WTC11 (cell line): ENCODE data around the gene BRI3BP. TPM values are rescaled to one million over a fixed set of nuclear protein-coding genes. Genes with fewer than 3 reads are reported as not detected.
"Not testable (repeated sequence)": the region's sequence is repeated elsewhere in the genome, so short reads cannot be mapped to it uniquely, and the experiment has no call there.

ENCODE experiments used
- ATAC-seq: fragments of 200-7000 bp; cut with Tn5 transposase; 2 replicates; pipeline ENCODE4 v1.10.0; 2021; ENCODE audit warnings: mild to moderate bottlenecking, moderate library complexity
- CTCF ChIA-PET: fragments of 300-600 bp; sonication (Branson Sonifier 250); formaldehyde crosslinking; loops from one replicate; lab custom pipeline; 2021; ENCODE audit warnings: antibody characterized with exemption; lab: Charles Lee
- POLR2A ChIA-PET: fragments of 350-600 bp; sonication (Branson Sonifier 250); formaldehyde crosslinking; loops from one replicate; lab custom pipeline; 2021; ENCODE audit warnings: antibody characterized with exemption; lab: Charles Lee
- DNase-seq: peaks from one replicate; pipeline ENCODE4 v3.0.0; 2021; ENCODE audit warnings: low spot score
- H3K27ac Mint-ChIP-seq: 2 replicates; pipeline ENCODE4 v1.8.0; 2021; ENCODE audit warnings: mixed read lengths
- H3K27me3 Mint-ChIP-seq: 2 replicates; pipeline ENCODE4 v1.8.0; 2021; ENCODE audit warnings: low read depth, mild to moderate bottlenecking, moderate library complexity, mixed read lengths
- H3K36me3 Mint-ChIP-seq: 2 replicates; pipeline ENCODE4 v1.8.0; 2021; ENCODE audit warnings: mixed read lengths
- H3K4me1 Mint-ChIP-seq: 2 replicates; pipeline ENCODE4 v1.8.0; 2022; ENCODE audit warnings: mixed read lengths
- H3K4me3 Mint-ChIP-seq: 2 replicates; pipeline ENCODE4 v1.8.0; 2021; ENCODE audit warnings: mild to moderate bottlenecking, moderate library complexity, mixed read lengths
- H3K9me3 Mint-ChIP-seq: 2 replicates; pipeline ENCODE4 v1.8.0; 2021; ENCODE audit warnings: mixed read lengths
- ELF4 ChIP-seq: sonication (generic); formaldehyde crosslinking; IDR thresholded peaks from 2 replicates; pipeline ENCODE4 v1.8.1; 2022; ENCODE audit warnings: low read depth, mild to moderate bottlenecking, moderate library complexity, missing genetic modification reagents
- EMX1 ChIP-seq: fragments of 250-450 bp; sonication (Bioruptor Pico); IDR thresholded peaks from 2 replicates; pipeline ENCODE4 v1.8.0; 2021; ENCODE audit warnings: mild to moderate bottlenecking
- ETV6 ChIP-seq: sonication (generic); formaldehyde crosslinking; IDR thresholded peaks from 2 replicates; pipeline ENCODE4 v1.8.1; 2022; ENCODE audit warnings: mild to moderate bottlenecking, missing genetic modification reagents
- HMGA2 ChIP-seq: fragments of 250-450 bp; sonication (Bioruptor Pico); IDR thresholded peaks from 2 replicates; pipeline ENCODE4 v1.4.0; 2021; ENCODE audit warnings: mild to moderate bottlenecking, moderate library complexity
- JUN ChIP-seq: sonication (generic); formaldehyde crosslinking; IDR thresholded peaks from 2 replicates; pipeline ENCODE4 v1.8.0; 2023; ENCODE audit warnings: mild to moderate bottlenecking, missing genetic modification reagents
- KAT7 ChIP-seq: sonication (generic); formaldehyde crosslinking; IDR thresholded peaks from 2 replicates; pipeline ENCODE4 v1.8.1; 2023; ENCODE audit warnings: missing genetic modification reagents, mild to moderate bottlenecking, borderline replicate concordance
- OVOL2 ChIP-seq: fragments of 250-450 bp; sonication (Bioruptor Pico); IDR thresholded peaks from 2 replicates; pipeline ENCODE4 v1.9.0; 2021; ENCODE audit warnings: mild to moderate bottlenecking, borderline replicate concordance
- SMAD4 ChIP-seq: sonication (generic); formaldehyde crosslinking; IDR thresholded peaks from 2 replicates; pipeline ENCODE4 v1.8.0; 2022; ENCODE audit warnings: mild to moderate bottlenecking, missing genetic modification reagents
- ZBTB21 ChIP-seq: sonication (generic); formaldehyde crosslinking; IDR thresholded peaks from 2 replicates; pipeline ENCODE4 v1.8.1; 2023; ENCODE audit warnings: mild to moderate bottlenecking, missing genetic modification reagents, borderline replicate concordance
- ZNF121 ChIP-seq: sonication (generic); formaldehyde crosslinking; IDR thresholded peaks from 2 replicates; pipeline ENCODE4 v1.8.0; 2023; ENCODE audit warnings: missing genetic modification reagents
- ZNF232 ChIP-seq: sonication (generic); formaldehyde crosslinking; IDR thresholded peaks from 2 replicates; pipeline ENCODE4 v1.8.0; 2022; ENCODE audit warnings: mild to moderate bottlenecking, missing genetic modification reagents
- ZNF263 ChIP-seq: sonication (generic); formaldehyde crosslinking; IDR thresholded peaks from 2 replicates; pipeline ENCODE4 v1.8.1; 2022; ENCODE audit warnings: low read depth, mild to moderate bottlenecking, moderate library complexity, missing genetic modification reagents
- ZNF317 ChIP-seq: sonication (generic); formaldehyde crosslinking; IDR thresholded peaks from 2 replicates; pipeline ENCODE4 v1.8.1; 2023; ENCODE audit warnings: low read depth, mild to moderate bottlenecking, moderate library complexity, missing genetic modification reagents, borderline replicate concordance
- ZNF396 ChIP-seq: fragments of 250-450 bp; sonication (Bioruptor Pico); IDR thresholded peaks from 2 replicates; pipeline ENCODE4 v1.8.0; 2021; ENCODE audit warnings: mild to moderate bottlenecking, moderate library complexity, borderline replicate concordance
- total RNA-seq: library from RNA; stranded (reverse); gene quantifications from 3 replicates; pipeline ENCODE4 v1.2.3, GENCODE V29; 2021
- TF ChIP-seq, protein P1 (sequence below): sonication (generic); formaldehyde crosslinking; IDR thresholded peaks from 2 replicates; pipeline ENCODE4 v1.8.0; 2022; ENCODE audit warnings: mild to moderate bottlenecking, missing genetic modification reagents
- TF ChIP-seq, protein P2 (sequence below): fragments of 250-450 bp; sonication (Bioruptor Pico); IDR thresholded peaks from 2 replicates; pipeline ENCODE4 v1.9.0; 2021; ENCODE audit warnings: mild to moderate bottlenecking
- TF ChIP-seq, protein P3 (sequence below): sonication (generic); formaldehyde crosslinking; IDR thresholded peaks from 2 replicates; pipeline ENCODE4 v1.8.0; 2023; ENCODE audit warnings: mild to moderate bottlenecking, missing genetic modification reagents
- TF ChIP-seq, protein P4 (sequence below): sonication (generic); formaldehyde crosslinking; IDR thresholded peaks from 2 replicates; pipeline ENCODE4 v1.8.1; 2023; ENCODE audit warnings: mild to moderate bottlenecking, missing genetic modification reagents, moderate library complexity
- TF ChIP-seq, protein P5 (sequence below): sonication (generic); formaldehyde crosslinking; IDR thresholded peaks from 2 replicates; pipeline ENCODE4 v1.8.1; 2023; ENCODE audit warnings: mild to moderate bottlenecking, missing genetic modification reagents

BRI3BP gene
- total RNA-seq, 1 experiment from 2014 or later: 11.9 TPM

DNA sequence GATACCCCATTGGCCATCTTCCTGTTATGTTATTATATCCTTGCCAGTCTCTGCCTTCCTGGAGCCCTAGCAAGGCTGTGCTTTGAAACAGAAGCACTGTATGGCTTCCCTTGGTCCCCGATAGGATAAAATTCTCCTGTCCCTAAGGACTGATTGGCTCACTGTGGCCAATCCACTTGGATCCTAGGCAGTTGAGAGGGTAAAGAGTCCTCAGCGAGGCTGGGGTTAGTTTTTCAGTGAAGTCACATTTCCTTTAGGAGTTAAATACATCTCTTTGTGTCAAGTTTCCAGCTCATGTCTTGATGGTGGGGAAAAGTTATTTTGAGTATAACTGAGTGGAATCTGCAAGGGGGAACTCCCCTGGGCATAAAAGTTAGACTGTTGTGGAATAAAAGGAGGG is 79.1 kb downstream of the BRI3BP start (continued):
- TF ChIP-seq, protein P1, sequence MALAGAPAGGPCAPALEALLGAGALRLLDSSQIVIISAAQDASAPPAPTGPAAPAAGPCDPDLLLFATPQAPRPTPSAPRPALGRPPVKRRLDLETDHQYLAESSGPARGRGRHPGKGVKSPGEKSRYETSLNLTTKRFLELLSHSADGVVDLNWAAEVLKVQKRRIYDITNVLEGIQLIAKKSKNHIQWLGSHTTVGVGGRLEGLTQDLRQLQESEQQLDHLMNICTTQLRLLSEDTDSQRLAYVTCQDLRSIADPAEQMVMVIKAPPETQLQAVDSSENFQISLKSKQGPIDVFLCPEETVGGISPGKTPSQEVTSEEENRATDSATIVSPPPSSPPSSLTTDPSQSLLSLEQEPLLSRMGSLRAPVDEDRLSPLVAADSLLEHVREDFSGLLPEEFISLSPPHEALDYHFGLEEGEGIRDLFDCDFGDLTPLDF (CRISPR knock-in tag): no peak
- TF ChIP-seq ZNF396 (CRISPR knock-in tag): no peak
- no peak for TF ChIP-seq SMAD4 (CRISPR knock-in tag)
- TF ChIP-seq, all 79 proteins: peak for 0

DNA sequence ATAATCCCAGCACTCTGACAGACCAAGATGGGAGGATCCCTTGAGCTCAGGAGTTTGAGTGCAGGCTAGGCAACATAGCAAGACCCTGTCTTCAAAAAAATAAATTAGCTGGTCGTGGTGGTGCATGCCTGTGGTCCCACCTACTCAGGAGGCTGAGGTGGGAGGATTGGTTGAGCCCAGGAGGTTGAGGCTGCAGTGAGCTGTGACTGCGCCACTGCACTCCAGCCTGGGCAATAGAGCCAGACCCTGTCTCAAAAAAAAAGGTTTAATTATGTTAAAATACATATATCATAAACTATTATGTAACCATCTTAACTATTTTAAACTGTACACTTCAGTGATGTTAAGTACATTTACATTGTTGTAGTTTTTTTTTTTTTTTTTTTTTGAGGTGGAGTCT is 80.8 kb downstream of the BRI3BP start:
- ATAC-seq, H3K4me1 Mint-ChIP-seq, DNase-seq, POLR2A ChIA-PET, H3K4me3 Mint-ChIP-seq, H3K27ac Mint-ChIP-seq, H3K27me3 Mint-ChIP-seq, H3K9me3 Mint-ChIP-seq: not testable (repeated sequence)
- CTCF ChIA-PET: interaction anchor here (0.7 kb wide), 1 partner anchor 53 kb away, joined by 3 read pairs; no protein-coding TSS in a partner anchor
- peaks cover 53% of the 10 kb centered on the region for H3K36me3 Mint-ChIP-seq

DNA sequence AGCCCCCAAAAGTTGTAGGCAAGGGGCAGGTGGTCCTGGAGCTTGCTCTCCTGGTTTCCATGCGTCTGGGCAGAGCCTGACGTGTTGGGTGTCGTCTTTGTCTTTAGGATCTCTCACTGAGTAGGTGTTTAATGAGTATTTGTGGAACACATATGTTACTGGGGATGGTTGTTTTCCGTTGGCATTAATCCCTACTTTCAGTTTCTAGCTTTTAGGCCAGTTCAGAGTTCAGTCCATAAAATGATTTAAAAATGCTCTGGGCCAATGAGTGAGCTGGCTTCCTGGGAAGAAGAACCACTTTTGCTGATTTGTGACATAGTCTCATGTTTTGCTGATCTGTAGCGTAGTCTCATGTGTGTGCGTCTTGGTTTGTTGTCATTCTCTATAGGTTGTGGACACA is 82.7 kb downstream of the BRI3BP start:
- no peaks in the 10 kb centered on the region for H3K27me3 Mint-ChIP-seq
- POLR2A ChIA-PET: interaction anchor here (0.7 kb wide), 1 partner anchor 166 kb away, joined by 5 read pairs; no protein-coding TSS in a partner anchor
- H3K27ac Mint-ChIP-seq: no peak overlapping the region

More for the DNA sequence above, 82.7 kb downstream of the BRI3BP start:
- H3K4me3 Mint-ChIP-seq: no peak overlapping the region
- DNase-seq (no peak), ATAC-seq (no peak)
- no peaks in the 10 kb centered on the region for H3K9me3 Mint-ChIP-seq
- TF ChIP-seq EMX1 (CRISPR knock-in tag) (no peak), OVOL2 (CRISPR knock-in tag) (no peak), ZNF263 (no peak), ETV6 (no peak), ZNF121 (CRISPR knock-in tag) (no peak), ZNF396 (CRISPR knock-in tag) (no peak), ZNF232 (CRISPR knock-in tag) (no peak), HMGA2 (CRISPR knock-in tag) (no peak), ELF4 (CRISPR knock-in tag) (no peak), JUN (CRISPR knock-in tag) (no peak), KAT7 (CRISPR knock-in tag) (no peak), ZNF317 (CRISPR knock-in tag) (no peak), ZBTB21 (no peak)
- TF ChIP-seq, protein P2, sequence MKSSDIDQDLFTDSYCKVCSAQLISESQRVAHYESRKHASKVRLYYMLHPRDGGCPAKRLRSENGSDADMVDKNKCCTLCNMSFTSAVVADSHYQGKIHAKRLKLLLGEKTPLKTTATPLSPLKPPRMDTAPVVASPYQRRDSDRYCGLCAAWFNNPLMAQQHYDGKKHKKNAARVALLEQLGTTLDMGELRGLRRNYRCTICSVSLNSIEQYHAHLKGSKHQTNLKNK: no peak
- TF ChIP-seq, protein P1 (CRISPR knock-in tag): no peak
- TF ChIP-seq, protein P3, sequence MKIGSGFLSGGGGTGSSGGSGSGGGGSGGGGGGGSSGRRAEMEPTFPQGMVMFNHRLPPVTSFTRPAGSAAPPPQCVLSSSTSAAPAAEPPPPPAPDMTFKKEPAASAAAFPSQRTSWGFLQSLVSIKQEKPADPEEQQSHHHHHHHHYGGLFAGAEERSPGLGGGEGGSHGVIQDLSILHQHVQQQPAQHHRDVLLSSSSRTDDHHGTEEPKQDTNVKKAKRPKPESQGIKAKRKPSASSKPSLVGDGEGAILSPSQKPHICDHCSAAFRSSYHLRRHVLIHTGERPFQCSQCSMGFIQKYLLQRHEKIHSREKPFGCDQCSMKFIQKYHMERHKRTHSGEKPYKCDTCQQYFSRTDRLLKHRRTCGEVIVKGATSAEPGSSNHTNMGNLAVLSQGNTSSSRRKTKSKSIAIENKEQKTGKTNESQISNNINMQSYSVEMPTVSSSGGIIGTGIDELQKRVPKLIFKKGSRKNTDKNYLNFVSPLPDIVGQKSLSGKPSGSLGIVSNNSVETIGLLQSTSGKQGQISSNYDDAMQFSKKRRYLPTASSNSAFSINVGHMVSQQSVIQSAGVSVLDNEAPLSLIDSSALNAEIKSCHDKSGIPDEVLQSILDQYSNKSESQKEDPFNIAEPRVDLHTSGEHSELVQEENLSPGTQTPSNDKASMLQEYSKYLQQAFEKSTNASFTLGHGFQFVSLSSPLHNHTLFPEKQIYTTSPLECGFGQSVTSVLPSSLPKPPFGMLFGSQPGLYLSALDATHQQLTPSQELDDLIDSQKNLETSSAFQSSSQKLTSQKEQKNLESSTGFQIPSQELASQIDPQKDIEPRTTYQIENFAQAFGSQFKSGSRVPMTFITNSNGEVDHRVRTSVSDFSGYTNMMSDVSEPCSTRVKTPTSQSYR (CRISPR knock-in tag): no peak
- TF ChIP-seq, protein P4, sequence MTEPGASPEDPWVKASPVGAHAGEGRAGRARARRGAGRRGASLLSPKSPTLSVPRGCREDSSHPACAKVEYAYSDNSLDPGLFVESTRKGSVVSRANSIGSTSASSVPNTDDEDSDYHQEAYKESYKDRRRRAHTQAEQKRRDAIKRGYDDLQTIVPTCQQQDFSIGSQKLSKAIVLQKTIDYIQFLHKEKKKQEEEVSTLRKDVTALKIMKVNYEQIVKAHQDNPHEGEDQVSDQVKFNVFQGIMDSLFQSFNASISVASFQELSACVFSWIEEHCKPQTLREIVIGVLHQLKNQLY (CRISPR knock-in tag): no peak
- TF ChIP-seq, protein P5, sequence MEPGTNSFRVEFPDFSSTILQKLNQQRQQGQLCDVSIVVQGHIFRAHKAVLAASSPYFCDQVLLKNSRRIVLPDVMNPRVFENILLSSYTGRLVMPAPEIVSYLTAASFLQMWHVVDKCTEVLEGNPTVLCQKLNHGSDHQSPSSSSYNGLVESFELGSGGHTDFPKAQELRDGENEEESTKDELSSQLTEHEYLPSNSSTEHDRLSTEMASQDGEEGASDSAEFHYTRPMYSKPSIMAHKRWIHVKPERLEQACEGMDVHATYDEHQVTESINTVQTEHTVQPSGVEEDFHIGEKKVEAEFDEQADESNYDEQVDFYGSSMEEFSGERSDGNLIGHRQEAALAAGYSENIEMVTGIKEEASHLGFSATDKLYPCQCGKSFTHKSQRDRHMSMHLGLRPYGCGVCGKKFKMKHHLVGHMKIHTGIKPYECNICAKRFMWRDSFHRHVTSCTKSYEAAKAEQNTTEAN (CRISPR knock-in tag): no peak
- peaks cover 58% of the 10 kb centered on the region for H3K36me3 Mint-ChIP-seq
- H3K4me1 Mint-ChIP-seq: no peaks in the 10 kb centered on the region
- CTCF ChIA-PET: interaction anchor here (0.7 to 1.1 kb wide), 2 partner anchors 62 to 83 kb away, joined by 3 to 4 read pairs; partner anchors contain the start of gene BRI3BP
